NCI-H2029 treated with DMSO at 0.1 percent for 48 hours (cell line): ENCODE data around the gene ZFR2.
"Not testable (repeated sequence)": the region's sequence is repeated elsewhere in the genome, so short reads cannot be mapped to it uniquely, and the experiment has no call there.

Experiments
- DNase-seq: peaks from one replicate; lab custom pipeline; 2025; lab: John Stamatoyannopoulos, UW

The ZFR2 gene

GRCh38 chr19:3868770-3869456, at the start of gene ZFR2:
TSS of gene ZFR2 (minus strand) at chr19:3869038. CDS start at chr19:3869017, 21 bp downstream.
- DNase-seq, result no peak

GRCh38 chr19:3916033-3916432, 47.2 kb upstream of the ZFR2 start:
- DNase-seq, result no peak

- DNase-seq, result no peak
These were observed 45.4 kb upstream of the ZFR2 start for GRCh38 chr19:3914199-3914598.

GRCh38 chr19:3910105-3910504, 41.3 kb upstream of the ZFR2 start:
- DNase-seq, result no peak

GRCh38 chr19:3908266-3909054, 39.6 kb upstream of the ZFR2 start:
- DNase-seq, result no peak

GRCh38 chr19:3907626-3908265, 38.9 kb upstream of the ZFR2 start:
- DNase-seq, result no peak

GRCh38 chr19:3904233-3904632, 35.4 kb upstream of the ZFR2 start:
- no peak for DNase-seq

- no peak for DNase-seq
These were observed 33.6 kb upstream of the ZFR2 start for GRCh38 chr19:3902317-3902973.

- DNase-seq, result no peak
These were observed 30.9 kb upstream of the ZFR2 start for GRCh38 chr19:3899531-3900294.

GRCh38 chr19:3898426-3898825, 29.6 kb upstream of the ZFR2 start:
- DNase-seq, result no peak

- no peak for DNase-seq
These were observed 29.1 kb upstream of the ZFR2 start for GRCh38 chr19:3897936-3898335.

GRCh38 chr19:3895788-3896187, 26.9 kb upstream of the ZFR2 start:
- DNase-seq, result no peak

GRCh38 chr19:3894959-3895358, 26.1 kb upstream of the ZFR2 start:
- not testable (repeated sequence) for DNase-seq

GRCh38 chr19:3893509-3894179, 24.8 kb upstream of the ZFR2 start:
- peak; percentile 47 for DNase-seq

- no peak for DNase-seq
These were observed 21.8 kb upstream of the ZFR2 start for GRCh38 chr19:3890591-3890990.

- DNase-seq, result no peak
These were observed 13.2 kb upstream of the ZFR2 start for GRCh38 chr19:3882041-3882384.

- no peak for DNase-seq
These were observed 12.6 kb upstream of the ZFR2 start for GRCh38 chr19:3881272-3882040.

- DNase-seq, result no peak
These were observed 11.8 kb upstream of the ZFR2 start, which contains the start of gene ATCAY for GRCh38 chr19:3880471-3881271. TSS of gene ATCAY (plus strand) at chr19:3880685. CDS start at chr19:3885768, 5,083 bp downstream.

- no peak for DNase-seq
These were observed 10.8 kb upstream of the ZFR2 start for GRCh38 chr19:3879656-3880055.
